Measurements from ENCODE around the gene AURKA.
"Not testable (repeated sequence)": the region's sequence is repeated elsewhere in the genome, so short reads cannot be mapped to it uniquely, and the experiment has no call there.

Gene AURKA

DNA sequence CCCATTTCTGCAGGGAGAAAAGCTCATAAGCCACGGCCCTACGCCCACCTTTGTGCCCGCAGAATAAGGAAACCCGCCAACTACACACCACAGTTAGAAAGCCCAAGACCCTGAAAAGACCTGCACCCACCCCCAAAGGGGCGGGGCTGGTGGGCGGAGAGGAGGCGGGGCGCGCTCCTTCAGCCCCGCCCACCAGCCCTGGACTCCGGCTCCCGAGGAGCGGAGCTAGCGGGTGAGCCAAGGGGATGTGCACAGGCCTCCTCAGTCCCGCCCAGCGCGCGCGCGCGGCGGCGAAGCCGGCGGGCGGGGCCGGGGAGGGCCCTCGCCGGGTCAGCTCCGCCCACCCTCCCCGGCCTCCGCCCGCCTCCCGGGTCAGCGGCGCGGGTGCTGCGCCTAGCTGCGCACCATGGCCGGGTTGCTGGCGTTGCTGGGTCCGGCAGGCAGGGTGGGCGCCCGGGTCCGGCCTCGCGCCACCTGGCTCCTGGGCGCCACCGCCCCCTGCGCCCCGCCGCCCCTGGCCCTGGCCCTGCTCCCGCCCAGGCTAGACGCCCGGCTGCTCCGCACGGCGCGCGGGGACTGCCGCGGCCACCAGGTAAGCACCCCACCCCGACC is 33.3 kb downstream of the AURKA start, which contains the start of gene FAM210B:
TSS of gene FAM210B (plus strand) at position 375 of the 612 bp plus-strand sequence. CDS start at position 407, 32 bp downstream.
- peak; percentile 77 for DNase-seq (ENCODE audit: low read depth)

- no peak for DNase-seq (ENCODE audit: low read depth)
Measured at GRCh38 chr20:56358070-56358469, 33.9 kb downstream of the AURKA start.

DNA sequence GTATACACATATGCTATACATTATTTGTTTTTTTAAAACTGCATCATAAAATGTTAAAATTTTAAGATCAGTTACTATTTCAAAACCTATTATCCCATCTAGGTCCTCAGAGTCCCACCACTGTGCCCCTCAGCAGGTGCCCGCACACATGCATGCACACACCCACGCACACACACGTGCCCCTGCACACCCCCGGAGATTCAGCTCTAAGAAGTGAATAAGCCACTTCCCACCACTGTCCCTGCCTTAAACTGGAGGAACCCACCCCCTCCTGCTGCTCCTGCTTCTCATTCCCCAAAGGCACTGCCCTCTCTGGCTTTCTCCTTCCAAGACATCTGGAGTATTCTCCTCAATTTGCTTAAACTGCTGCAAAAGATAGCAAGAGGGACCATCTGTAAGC is 38.7 kb downstream of the AURKA start:
- DNase-seq (ENCODE audit: low read depth): no peak

- DNase-seq (ENCODE audit: low read depth): no peak
Measured at GRCh38 chr20:56352345-56353055, 39.5 kb downstream of the AURKA start.

DNA sequence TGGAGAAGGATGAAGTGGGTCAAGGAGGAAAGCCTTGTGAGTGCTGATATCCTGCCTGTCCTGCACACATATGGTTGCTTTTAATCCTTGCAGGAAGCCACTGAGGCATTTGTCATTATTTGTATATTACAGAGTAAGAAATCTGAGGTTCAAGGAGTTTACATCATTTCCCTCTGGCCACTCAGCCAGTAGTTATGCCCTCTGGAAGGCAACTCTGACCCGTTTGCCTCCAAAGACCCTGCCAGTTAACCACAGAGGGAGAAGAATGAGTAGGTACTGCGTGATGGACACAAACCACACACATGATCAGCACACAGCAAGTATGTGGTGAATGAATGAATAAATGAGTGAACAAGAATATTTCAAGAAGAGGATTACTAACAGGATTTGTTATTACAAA is 41.2 kb downstream of the AURKA start:
- DNase-seq (ENCODE audit: low read depth): no peak

- DNase-seq (ENCODE audit: low read depth): no peak
Measured at GRCh38 chr20:56348746-56349145, 43.3 kb downstream of the AURKA start.

- DNase-seq (ENCODE audit: low read depth): no peak
Measured at GRCh38 chr20:56348305-56348693, 43.7 kb downstream of the AURKA start.

DNA sequence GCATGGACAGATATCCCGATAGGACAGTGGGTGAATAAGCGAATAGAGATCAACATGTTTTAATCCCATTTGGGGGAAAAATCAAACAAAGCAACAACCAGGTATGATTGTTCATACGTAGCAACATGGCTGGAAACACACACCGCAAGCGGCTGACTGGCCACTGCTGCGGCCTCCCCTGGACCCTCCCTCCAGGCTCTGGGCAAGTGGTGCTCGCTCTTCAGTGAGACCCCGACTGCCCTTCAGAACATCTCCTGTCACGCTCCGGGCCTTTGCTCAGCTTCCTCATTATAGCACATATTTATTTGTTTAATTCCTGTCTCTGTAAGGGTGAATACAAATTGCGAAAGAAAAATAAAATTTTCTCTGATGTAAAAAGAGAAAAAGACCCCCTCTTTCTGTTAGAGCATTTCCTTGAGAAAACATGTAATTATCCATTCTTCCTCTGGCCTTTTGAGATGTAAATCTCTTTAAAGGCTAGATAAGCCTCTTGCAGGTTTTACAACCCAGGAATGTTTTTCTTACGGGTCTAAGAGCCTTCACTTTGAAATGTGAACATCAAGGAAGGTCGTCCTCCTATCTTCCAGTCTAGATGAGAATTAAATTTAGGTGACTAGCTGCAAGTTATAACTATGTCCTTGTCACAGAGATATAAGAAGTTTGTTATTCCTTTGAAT is 44.2 kb downstream of the AURKA start:
- DNase-seq (ENCODE audit: low read depth): no peak

GRCh38 chr20:56345911-56346310 is 46.1 kb downstream of the AURKA start:
- DNase-seq (ENCODE audit: low read depth): no peak

- DNase-seq (ENCODE audit: low read depth): peak; percentile 18
Measured at GRCh38 chr20:56343861-56344381, 48.1 kb downstream of the AURKA start.

DNA sequence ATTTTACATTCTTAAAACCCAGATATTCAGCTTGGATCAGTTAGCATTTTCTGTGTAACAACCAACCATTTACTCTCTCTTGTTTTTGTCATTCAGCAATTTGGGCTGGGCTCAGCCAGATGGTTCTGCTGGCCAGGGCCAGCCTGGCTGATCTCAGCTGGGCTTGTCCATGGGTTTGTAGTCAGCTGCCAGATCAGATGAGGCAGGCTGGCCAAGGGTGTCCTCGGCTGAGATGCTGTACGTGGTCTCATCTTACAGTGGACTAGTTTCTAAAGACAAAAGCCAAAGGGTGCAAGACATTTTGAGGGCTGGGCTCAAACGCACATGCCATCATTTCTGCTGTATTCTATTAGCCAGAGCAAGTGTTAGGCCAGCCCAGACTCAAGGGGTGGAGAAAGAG is 49.2 kb downstream of the AURKA start:
- DNase-seq (ENCODE audit: low read depth): no peak

DNA sequence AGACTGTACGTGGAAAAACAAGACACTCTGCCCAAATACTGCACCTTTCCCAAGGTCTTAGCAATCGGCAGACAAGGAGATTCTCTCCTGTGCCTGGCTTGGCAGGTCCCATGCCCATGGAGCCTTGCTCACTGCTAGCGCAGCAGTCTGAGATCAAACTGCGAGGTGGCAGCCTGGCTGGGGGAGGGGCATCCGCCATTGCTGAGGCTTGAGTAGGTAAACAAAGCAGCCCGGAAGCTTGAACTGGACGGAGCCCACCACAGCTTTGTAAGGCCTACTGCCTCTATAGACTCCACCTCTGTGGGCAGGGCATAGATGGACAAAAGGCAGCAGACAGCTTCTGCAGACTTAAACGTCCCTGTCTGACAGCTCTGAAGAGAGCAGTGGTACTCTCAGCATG is 55.3 kb downstream of the AURKA start:
- DNase-seq (ENCODE audit: low read depth): not testable (repeated sequence)

DNA sequence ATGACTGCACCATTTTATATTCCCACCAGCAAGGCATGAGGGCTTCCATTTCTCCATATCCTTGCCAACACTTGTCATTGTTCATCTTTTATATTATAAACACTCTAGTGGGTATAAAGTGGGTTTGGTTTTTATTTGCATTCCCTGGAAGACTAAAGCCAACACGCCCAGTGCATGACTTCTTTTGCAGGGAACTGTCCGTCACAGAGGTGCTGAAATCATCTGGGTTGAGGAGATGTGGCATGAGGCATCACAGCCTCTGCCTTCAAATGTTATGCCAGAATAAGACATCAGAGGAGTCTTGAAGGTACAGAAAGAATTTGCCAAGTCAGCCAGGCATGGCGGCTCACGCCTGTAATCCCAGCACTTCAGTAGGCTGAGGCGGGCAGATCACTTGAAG is 63.2 kb downstream of the AURKA start:
- no peak for DNase-seq (ENCODE audit: low read depth)

GRCh38 chr20:56324806-56325205 is 67.2 kb downstream of the AURKA start:
- no peak for DNase-seq (ENCODE audit: low read depth)

DNA sequence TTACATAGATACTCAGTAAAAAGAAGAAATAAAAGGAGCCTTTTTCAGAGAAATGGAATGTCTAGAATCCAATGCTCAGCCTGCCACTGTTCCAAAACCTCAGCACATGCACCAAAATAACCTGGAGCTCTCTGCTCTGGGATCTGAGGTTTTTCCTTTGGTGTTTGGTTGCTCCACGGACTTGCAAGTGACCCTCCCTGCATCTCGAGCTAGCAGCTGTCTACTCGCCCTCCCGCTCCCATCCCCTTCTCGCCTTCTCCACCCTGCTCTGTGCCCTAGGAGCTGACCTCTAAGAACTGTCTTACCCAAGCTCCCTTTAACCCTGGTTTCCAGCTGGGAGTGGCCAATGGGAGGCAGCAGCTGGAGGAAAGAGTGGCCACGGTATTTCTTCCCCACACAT is 68.4 kb downstream of the AURKA start:
- no peak for DNase-seq (ENCODE audit: low read depth)

DNA sequence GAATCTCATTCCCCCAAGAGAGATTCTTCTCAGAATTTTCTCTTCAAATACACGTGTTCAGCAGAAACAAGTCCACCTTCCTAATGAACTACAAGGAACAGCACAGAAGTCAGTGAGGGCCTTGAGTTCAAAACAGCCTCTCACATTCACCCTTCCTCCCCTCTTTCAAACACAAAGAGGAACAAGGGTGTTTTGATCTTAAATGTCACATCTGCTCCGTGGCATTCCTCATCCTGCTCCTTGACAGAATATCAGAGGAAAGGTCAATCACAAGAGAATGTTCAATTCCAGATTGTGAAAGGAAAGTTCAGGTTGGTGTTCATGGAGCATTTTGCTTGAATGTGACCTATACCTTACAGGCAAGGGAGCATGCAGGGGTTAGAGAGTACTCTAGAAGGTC is 68.8 kb downstream of the AURKA start:
- DNase-seq (ENCODE audit: low read depth): no peak

- DNase-seq (ENCODE audit: low read depth): no peak
Measured at GRCh38 chr20:56322681-56323080, 69.3 kb downstream of the AURKA start.
